ENCODE results near the gene LRP1B.

- TF ChIP-seq, protein P1, sequence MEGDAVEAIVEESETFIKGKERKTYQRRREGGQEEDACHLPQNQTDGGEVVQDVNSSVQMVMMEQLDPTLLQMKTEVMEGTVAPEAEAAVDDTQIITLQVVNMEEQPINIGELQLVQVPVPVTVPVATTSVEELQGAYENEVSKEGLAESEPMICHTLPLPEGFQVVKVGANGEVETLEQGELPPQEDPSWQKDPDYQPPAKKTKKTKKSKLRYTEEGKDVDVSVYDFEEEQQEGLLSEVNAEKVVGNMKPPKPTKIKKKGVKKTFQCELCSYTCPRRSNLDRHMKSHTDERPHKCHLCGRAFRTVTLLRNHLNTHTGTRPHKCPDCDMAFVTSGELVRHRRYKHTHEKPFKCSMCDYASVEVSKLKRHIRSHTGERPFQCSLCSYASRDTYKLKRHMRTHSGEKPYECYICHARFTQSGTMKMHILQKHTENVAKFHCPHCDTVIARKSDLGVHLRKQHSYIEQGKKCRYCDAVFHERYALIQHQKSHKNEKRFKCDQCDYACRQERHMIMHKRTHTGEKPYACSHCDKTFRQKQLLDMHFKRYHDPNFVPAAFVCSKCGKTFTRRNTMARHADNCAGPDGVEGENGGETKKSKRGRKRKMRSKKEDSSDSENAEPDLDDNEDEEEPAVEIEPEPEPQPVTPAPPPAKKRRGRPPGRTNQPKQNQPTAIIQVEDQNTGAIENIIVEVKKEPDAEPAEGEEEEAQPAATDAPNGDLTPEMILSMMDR (IDR thresholded peaks at IDR 0.05): no peak
- TF ChIP-seq ZFX (IDR thresholded peaks at IDR 0.05; ENCODE audit: borderline replicate concordance): no peak
These were observed 170.9 kb downstream of the LRP1B start for GRCh38 chr2:141959941-141960340.
